Right ventricle myocardium superior (tissue), 1 donor: ENCODE results near the gene RAB40B. TPM values are rescaled to one million over a fixed set of nuclear protein-coding genes. Genes with fewer than 3 reads are reported as not detected.
"Not testable (repeated sequence)": the region's sequence is repeated elsewhere in the genome, so short reads cannot be mapped to it uniquely, and the experiment has no call there.

Experiments
- ATAC-seq: fragments of 200-7000 bp; cut with Tn5 transposase; one replicate; pipeline ENCODE4 v1.9.1; 2020; ENCODE audit warnings: mild to moderate bottlenecking; ENCODE audit not compliant: poor library complexity
- DNase-seq: peaks from one replicate; pipeline ENCODE4 v3.0.0-alpha.2; 2020
- intact Hi-C: fragments of 100-400 bp; cut with DNase I; formaldehyde crosslinking; loops from one replicate; pipeline ENCODE4 v1.11.2; 2022
- long read RNA-seq: library from polyadenylated mRNA; unstranded; transcript quantifications from one replicate; pipeline ENCODE4 v2.0.0, GENCODE V29; 2021
- total RNA-seq: library from RNA; stranded (reverse); fragmentation: NEBNext Ultra II Directional; extraction: Animal tissue kit (Norgen Biotek cat#: 25700); gene quantifications from one replicate; pipeline ENCODE4 v1.2.1, GENCODE V29; 2021
- donor health status: DM: no; HTN: yes; CAD: no; lungs with severe emphysema.

Gene RAB40B, protein sequence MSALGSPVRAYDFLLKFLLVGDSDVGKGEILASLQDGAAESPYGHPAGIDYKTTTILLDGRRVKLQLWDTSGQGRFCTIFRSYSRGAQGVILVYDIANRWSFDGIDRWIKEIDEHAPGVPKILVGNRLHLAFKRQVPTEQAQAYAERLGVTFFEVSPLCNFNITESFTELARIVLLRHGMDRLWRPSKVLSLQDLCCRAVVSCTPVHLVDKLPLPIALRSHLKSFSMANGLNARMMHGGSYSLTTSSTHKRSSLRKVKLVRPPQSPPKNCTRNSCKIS
- 20.7 TPM for total RNA-seq
- long read RNA-seq, transcript RAB40B-206 (6 exons, 3,859 nt), result major isoform, 47 of 58 reads
- long read RNA-seq, partial matches to known transcripts, result 1 of 58 reads
- long read RNA-seq, other reads (novel, unspliced or antisense), result 8 of 58 reads

DNA sequence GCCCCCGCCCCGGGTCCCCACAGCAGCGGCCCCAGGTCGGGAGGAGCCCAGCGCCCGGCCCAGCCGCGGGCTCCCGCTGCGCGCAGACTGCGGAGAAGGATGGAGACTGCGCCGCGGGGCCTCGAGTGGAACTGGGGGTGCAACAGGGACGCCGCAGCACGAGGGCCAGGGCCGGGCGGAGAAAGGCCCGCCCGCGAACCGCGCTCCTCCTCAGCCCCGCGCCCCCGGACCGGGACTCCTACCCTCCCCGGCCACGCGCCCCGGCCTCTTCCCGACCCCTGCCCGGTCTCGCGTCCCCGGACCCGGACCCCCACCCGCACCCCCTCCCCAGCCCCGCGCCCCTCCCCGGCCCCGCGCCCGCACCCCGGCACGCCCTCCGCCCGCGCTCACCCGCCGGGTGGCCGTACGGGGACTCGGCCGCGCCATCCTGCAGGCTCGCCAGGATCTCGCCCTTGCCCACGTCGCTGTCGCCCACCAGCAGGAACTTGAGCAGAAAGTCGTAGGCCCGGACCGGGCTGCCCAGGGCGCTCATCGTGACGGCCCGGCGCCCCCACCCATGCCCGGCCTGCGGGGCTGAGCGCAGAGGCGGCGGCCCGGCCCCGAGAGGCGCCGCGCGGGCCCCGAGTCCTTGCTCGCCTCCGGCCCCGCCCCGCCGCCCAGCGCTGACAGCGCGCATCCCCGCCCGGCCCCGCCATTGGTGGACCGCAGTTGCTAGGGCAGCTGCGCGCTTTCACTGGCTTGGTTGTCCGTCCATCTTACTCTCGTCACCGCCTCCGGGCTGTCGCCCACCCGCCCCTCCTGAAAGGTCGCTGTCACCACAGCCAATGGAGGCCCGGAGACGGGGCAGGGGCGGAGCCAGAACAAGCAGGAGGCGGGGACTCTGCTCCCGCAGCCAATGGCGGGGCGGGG lies at the start of gene RAB40B:
TSS of gene RAB40B (minus strand) at position 634 of the 909 bp plus-strand sequence. CDS start at position 532, 102 bp downstream.
- intact Hi-C loops, result loop anchor here (5.0 kb wide), 1 partner anchor 46 kb away; no protein-coding TSS in a partner anchor
- ATAC-seq, result peak; percentile 99
- DNase-seq, result peak; percentile 99

DNA sequence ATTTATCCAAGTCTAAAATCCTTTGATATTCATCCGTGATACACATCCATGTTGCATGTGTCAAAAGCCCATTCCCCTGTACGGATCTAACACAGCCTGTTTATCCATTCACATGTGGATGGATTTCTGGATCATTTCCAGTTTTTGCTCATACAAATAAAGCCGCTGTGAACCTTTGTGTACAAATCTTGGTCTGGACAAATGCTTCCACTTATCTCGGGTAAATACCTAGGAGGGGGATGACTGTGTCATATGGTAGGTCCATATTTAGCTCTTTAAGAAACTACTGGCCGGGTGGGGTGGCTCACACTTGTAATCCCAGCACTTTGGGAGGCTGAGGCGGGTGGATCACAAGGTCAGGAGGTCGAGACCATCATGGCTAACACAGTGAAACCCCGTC lies 47.0 kb upstream of the RAB40B start:
- DNase-seq, result no peak
- no peak for ATAC-seq
- intact Hi-C loops, result no loop called here

- intact Hi-C loops, ATAC-seq, DNase-seq: not testable (repeated sequence)
Observed at GRCh38 chr17:82744736-82745135, 46.2 kb upstream of the RAB40B start.

DNA sequence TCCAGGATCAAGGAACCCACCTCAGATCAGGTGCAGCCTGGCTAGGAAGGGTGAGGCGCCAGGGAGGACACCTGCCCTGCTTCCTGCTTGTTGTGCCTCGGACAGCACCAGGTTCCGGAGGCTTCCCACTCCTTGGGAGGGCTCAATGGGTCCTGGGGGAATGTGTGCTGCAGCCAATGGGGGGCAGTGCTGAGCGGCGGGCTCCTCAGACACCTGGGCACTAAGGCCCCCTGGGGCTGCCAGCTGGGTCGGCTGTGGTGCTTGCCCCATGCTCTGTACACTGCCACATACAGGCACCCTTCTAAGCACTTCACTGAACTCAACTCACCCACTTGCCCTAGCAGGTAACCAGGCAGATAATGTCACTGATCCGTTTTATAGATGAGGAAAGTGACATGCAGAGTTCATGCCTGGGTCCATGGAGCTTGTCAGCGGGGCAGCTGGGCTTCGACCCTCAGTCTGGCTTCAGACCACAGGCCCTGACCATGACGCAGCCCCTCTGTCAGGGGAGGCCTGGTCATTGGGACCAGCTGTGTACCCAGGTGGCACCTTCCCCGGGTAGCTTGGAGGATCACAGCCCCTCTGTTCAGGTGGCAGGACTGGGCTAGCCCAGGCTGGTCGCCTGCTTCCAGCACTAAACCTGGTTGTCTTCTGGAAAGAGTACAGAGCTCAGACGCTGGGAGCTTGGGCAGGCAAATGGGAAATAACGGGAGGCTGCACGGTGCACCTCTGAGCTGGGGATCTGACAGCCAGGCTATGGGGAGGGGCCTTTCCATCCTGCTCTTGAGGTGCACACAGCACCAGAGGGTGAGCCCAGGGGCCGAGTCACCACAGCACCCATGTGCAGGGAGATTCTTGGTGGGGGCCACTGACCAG lies 45.1 kb upstream of the RAB40B start:
- no peak for ATAC-seq
- DNase-seq, result no peak
- intact Hi-C loops, result no loop called here

GRCh38 chr17:82740906-82741759 lies 42.6 kb upstream of the RAB40B start:
- intact Hi-C loops, result loop anchor here (2.0 kb wide), 1 partner anchor 54 kb away; no protein-coding TSS in a partner anchor
- no peak for ATAC-seq
- DNase-seq, result no peak

DNA sequence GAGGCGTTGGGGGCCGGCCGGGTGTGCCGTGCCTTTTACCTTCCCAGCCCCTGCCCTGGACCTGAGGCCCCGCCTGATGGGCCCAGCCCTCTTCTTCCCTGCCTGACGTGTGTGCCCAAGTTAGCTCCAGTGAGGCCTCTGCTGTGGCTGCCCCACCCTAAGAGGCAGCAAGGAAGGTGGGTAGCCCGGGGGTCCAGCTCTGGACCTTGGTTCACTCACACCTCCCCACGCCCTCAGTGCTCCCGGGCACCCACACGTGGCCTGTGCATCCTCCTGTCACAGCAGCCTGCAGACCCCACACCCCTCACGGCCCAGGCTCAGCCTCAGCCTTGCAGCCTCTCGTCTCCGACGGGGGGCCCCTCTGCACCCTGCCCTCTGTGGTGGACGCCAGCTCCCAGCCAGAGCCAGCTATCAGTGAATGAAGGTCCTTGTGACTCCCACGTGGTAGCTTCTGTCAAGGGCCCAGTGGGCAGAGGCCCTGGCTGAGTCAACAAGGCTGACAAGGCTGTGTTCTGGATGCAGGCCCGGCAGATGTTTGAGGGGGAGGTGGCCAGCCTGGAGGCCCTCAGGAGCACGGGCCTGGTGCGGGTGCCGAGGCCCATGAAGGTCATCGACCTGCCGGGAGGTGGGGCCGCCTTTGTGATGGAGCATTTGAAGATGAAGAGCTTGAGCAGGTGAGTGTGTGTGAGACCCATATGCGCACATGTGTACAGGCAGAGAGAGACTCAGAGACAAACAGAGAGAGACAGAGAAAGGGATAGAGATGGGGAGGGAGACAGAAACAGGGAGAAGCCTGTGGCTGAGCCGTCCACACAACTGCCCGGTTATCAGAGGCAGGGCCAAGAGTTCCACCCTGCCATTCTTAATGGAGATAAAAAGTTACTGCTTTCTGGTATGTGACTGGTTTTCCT lies 39.7 kb upstream of the RAB40B start:
- DNase-seq (peak; percentile 87), ATAC-seq (peak; percentile 87)
- intact Hi-C loops, result no loop called here

GRCh38 chr17:82736511-82737185 lies 38.1 kb upstream of the RAB40B start:
- DNase-seq (no peak), ATAC-seq (no peak)
- intact Hi-C loops, result no loop called here

- peak; percentile 73 for DNase-seq
- peak; percentile 77 for ATAC-seq
- intact Hi-C loops, result no loop called here
Observed at GRCh38 chr17:82734987-82735866, 36.7 kb upstream of the RAB40B start, which contains the start of gene FN3K. Gene FN3K, plus strand, starts transcription at chr17:82735615. Its CDS starts 22 bp downstream, at chr17:82735637.

DNA sequence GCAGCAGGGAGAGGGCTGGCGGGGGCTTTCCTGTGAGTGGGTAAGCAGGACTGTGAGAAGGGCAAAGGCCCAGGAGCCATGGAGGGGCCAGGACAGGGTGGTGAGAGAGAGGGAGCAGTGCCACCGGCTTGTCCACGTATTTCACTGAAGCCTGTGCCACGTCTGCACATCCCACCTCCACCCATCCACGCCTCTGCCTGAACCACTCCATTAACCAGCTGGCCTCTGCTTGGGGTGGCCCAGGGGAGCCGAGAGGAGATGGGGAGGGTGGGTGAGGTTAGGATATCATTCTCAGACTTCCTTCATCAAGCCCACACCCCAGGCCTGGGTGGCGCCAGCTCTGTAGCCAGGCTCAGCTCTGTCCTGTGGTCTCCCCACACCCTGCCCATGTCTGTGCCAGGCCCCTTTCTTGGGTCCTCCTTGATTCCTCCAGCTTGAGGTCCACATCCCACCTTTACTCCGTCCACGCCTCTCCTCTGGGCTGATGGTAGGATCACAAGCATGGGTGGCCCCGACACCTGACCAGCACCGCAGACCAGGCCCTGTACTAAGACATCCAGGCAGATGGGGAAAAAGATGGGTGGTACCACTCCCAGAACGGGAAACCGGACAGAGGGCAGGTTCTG lies 33.7 kb upstream of the RAB40B start:
- peak; percentile 20 for DNase-seq
- intact Hi-C loops, result no loop called here
- ATAC-seq, result no peak

DNA sequence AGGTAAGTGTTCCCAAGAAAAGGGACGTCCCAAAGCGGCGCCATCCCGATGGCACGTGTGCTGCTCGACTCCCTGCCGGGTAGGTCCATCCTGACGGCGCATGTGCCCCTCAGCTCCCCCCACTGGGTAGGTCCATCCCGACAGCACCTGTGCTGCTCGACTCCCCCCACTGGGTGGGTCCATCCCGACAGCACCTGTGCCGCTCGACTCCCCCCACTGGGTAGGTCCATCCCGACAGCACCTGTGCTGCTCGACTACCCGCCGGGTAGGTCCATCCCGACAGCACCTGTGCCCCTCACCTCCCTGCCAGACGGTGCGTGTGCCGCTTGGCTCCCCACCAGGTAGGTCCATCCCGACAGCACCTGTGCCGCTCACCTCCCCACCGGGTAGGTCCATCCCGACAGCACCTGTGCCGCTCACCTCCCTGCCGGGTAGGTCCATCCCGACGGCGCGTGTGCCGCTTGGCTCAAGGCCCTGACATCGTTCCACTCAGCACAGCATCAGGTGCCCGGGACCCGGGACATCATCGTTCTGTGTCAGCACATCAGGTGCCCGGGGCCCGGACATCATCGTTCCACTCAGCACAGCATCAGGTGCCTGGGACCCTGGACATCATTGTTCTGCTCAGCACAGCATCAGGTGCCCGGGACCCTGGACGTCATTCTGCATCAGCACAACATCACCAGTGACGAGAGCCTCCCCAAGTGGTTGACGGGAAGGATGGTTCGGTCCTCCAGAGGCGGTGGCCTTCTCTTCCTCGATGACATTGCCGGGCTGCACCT lies 31.2 kb upstream of the RAB40B start:
- no peak for ATAC-seq
- peak; percentile 28 for DNase-seq
- intact Hi-C loops, result no loop called here

DNA sequence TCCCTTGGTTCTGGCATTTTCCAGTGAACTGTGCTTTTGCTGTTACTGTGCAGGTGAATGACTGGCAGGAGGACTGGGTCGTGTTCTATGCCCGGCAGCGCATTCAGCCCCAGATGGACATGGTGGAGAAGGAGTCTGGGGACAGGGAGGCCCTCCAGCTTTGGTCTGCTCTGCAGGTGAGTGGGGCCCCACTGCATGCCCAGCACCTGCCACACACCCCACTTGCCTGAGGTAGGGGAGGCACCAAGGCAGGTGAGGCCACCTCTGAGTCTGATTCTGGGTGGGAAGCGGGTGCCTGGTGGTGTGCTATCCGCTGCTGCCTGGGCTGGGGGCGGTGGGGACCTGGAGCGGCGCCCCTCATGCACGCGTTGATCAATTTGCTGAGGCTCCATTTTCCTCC lies 27.9 kb upstream of the RAB40B start:
- ATAC-seq, result no peak
- DNase-seq, result no peak
- intact Hi-C loops, result no loop called here

DNA sequence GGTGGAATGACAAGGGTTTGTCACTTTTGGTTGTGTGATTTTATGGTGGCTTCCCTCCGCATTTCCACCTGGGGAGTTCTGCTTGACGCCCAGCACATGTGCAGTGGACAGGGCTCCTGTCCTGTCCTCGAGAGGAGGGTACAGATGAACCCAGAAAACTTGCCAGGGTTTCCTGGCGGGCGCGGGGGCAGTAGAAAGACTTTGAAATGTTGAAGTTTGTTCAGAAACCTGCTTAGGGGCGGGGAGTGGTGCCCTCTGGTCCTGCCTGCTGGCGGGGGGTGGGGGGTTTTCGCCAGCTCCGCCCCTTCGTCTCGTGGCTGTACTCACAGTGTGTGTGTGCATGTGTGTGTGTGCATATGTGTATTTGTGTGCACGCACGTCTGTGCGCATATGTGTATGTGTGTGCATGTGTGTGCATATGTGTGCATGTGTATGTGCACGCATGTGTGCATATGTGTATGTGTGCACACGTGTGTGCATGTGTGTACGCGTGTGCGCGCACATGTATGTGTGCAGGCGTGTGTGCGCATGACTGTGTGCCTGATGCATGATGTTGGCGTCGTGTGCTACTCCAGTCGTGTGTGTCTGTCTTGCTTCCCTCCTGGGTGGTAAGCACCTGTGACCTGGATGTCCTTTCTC lies 24.8 kb upstream of the RAB40B start:
- intact Hi-C loops, result no loop called here
- no peak for ATAC-seq
- no peak for DNase-seq

DNA sequence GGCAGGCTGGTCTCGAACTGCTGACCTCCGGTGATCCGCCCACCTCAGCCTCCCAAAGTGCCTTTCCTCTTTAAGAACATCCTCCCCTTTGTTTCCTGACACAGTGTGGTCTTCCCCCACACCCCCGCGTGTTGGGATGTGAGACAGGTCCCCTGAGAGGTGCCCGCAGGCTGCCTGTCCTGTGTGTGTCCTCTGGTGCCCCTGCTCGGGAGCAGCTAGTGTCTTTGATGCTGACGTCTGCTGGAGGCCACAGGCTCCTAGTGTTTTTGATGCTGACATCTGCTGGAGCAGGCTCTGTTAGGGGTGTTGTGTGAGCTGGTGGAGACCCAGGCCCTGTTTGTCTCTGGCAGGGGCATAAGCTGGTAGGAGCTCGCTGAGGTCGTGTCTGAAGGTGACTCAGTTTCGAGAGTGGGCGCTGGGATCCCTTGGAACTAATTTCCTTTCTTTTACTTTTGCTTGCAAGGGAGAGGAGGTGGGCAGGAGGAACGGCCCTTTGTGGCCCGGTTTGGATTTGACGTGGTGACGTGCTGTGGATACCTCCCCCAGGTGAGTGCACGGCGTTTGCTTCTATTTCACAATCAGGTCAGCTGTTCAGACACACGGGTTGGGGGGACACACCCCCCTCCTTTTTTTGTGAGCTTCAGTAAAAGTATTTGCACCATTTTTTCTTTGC lies 24.0 kb upstream of the RAB40B start:
- DNase-seq (no peak), ATAC-seq (no peak)
- intact Hi-C loops, result no loop called here
